Brain pericyte (primary cell): ENCODE data around the gene PPP6R1.
A peak's percentile ranks its signal among the peaks of the same experiment; 100 is the strongest.

ENCODE experiments used
- DNase-seq: peaks from one replicate; pipeline ENCODE4 v3.0.0-alpha.2; 2012; ENCODE audit warnings: low read depth, low spot score

The PPP6R1 gene

GRCh38 chr19:55283548-55284377 is 24.9 kb upstream of the PPP6R1 start, which contains the start of gene BRSK1:
TSS of gene BRSK1 (plus strand) at chr19:55283997. CDS start at chr19:55284443, 446 bp downstream.
- DNase-seq, result no peak

- DNase-seq, result peak; percentile 90
These were observed 21.2 kb upstream of the PPP6R1 start, which contains the start of gene HSPBP1 for GRCh38 chr19:55279770-55280643. TSS of gene HSPBP1 (minus strand) at chr19:55280110. CDS start at chr19:55279608, 502 bp downstream.

GRCh38 chr19:55279340-55279739 is 20.5 kb upstream of the PPP6R1 start:
- DNase-seq, result no peak

GRCh38 chr19:55278391-55279135 is 19.7 kb upstream of the PPP6R1 start:
- no peak for DNase-seq

GRCh38 chr19:55277494-55277893 is 18.7 kb upstream of the PPP6R1 start:
- no peak for DNase-seq

- no peak for DNase-seq
These were observed 18.1 kb upstream of the PPP6R1 start for GRCh38 chr19:55276720-55277430.

GRCh38 chr19:55275851-55276719 is 17.3 kb upstream of the PPP6R1 start:
- DNase-seq, result no peak

DNA sequence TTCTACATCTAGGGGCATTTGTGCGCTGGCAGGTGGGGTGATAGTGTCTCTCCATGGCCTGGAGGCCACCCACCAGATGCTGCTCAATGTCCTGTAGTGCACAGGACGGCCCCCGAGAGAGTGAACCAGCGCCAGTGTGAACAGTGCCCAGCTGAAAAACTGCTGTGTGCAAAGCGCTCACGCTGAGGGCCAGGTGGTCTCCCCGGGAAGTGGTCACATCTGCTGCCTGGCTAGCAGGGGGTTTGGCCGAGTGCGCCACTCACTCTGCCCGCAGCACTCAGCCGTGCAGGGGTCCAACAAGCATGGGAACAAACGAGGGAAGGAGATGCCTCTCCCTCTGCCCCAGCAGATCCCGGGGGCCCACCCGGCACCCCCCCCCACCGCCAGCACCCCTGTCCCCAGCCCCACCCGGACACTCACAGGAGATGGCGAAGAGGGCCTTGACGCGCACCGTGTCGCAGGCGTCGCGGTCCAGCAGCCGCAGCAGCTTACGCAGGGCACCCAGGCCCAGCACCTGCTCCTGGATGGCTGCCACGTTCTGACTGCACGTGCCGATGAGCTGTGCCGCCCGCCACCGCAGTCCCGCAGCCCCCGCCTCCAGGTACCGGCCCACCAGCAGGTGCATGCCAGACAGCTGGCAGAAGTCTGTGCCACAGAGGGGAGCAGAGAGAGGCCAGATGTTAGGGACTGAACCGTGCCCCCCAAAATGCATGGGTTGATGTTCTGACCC is 15.3 kb upstream of the PPP6R1 start:
- DNase-seq, result no peak

DNA sequence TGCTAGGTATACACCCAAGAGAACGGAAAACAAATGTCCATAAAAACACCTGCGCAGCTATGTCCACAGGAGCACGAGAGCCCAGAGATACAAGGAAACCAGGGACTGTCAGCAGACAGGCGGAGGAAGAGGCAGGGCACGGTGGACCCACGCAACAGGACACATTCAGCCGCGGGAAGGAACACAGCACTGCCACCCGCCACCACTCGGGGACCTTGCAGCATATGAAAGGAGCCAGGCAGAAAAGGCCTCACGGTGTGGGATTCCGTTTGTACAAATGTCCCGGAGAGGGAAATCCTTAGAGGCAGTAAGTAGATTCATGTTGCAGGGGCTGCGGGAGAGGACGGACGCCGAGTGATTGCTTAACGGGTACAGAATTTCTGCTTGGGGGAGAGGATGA is 13.3 kb upstream of the PPP6R1 start:
- DNase-seq, result no peak

- DNase-seq, result no peak
These were observed 11.5 kb upstream of the PPP6R1 start for GRCh38 chr19:55270172-55270942.

GRCh38 chr19:55269299-55269698 is 10.5 kb upstream of the PPP6R1 start:
- DNase-seq, result no peak

DNA sequence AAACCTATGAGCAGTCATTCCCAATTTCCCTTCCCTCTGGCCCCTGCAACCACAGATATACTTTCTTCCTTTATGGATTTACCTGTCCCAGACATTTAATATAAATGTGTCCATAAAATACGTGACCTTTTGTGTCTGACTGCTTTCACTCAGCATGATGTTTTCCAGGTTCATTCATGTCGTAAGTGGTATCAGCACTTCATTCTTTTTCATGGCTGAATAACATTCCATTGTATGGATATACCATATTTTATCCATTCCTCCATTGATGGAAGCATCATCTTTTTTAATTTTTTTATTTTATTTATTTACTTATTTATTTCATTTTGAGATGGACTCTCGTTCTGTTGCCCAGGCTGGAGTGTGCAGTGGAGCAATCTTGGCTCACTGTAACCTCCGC is 8.0 kb upstream of the PPP6R1 start:
- no peak for DNase-seq

DNA sequence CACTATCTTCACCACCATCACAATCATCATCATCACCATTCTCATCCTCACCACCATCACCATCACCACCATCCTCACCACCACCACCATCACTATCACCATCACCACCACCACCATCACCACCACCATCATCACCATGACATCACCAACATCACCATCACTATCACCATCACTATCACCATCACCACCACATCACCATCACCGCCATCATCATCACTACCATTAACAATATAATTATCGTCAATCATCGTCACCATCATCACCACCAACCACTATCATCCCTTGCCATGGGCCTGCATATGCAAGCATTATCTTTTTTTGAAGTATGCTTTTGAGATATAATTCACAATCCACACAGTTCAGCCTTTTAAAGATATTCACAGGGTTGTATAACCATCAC is 7.6 kb upstream of the PPP6R1 start:
- DNase-seq, result no peak

DNA sequence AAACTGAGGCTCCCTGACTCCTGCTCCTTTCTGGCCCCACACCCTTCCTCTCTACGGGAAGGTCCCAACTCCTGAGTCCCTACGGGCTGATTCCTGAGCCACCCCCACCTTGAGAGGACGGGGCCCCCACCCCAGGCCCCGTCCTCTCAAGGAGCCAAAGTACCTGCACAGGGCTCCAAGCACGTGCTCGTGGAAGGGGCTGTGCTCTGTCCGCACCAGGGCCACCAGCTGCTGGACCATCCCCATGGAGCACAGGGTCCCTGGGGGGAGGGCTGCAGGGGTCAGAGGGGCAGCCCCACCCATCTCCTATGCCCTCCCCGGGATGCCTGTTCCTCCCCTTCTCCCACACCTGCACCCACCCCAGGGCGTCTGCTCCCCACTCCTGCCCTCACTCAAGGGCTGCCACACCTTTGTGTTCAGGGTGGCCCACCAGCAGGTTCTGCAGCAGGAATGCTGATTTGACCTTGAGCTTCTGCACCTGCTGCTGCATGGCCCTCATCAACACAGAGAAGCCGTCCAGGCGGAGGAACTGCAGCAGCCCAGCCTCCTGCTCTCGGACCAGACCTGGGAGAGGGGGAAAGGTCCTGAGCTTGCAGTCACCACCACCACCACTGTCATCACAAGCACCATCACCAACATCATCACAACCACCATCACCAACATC is 7.0 kb upstream of the PPP6R1 start:
- DNase-seq, result no peak

- DNase-seq, result no peak
These were observed 6.4 kb upstream of the PPP6R1 start for GRCh38 chr19:55265173-55265572.

GRCh38 chr19:55264531-55264930 is 5.7 kb upstream of the PPP6R1 start:
- no peak for DNase-seq

GRCh38 chr19:55262359-55262758 is 3.5 kb upstream of the PPP6R1 start:
- DNase-seq, result no peak

DNA sequence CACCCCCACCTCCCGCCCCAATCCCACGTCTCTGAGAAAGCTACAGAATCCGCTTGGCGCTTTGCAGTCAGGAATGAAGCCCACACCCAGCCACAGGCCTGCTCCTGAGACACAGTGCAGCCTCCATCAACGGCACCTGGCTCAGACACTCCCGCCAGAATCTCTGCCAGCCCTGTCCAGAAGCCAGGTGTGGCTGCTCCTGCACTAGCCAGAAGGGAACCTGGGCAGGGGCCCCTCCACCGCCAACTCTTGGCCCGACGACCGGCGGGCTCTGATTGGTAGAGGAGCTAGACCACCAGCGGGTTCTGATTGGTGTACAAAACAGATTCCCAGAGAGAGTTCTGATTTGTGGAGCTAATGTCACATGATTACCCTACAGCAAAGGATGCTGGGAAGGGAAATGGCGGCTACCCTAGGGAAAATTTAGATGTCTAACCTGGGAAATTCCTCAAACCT is 2.9 kb upstream of the PPP6R1 start:
- DNase-seq, result no peak
